Pulmonary artery endothelial cell (primary cell): ENCODE results near the gene IP6K3. TPM values are rescaled to one million over a fixed set of nuclear protein-coding genes. Genes with fewer than 3 reads are reported as not detected.

Experiments
- DNase-seq: peaks from one replicate; pipeline ENCODE4 v3.0.0-alpha.2; 2011; ENCODE audit warnings: low read depth, low spot score
- total RNA-seq: library from RNA; depleted of rRNA; stranded (reverse); fragments of >200 nt; gene quantifications from 2 replicates; pipeline ENCODE4 v1.2.3, GENCODE V29; 2014

The IP6K3 gene
- total RNA-seq, 1 donor from 2014 or later: not detected

- DNase-seq: no peak
These were observed 2.5 kb downstream of the IP6K3 start for GRCh38 chr6:33744001-33744848.

- DNase-seq: no peak
These were observed 3.9 kb downstream of the IP6K3 start for GRCh38 chr6:33742837-33743236.

GRCh38 chr6:33742092-33742491, 4.6 kb downstream of the IP6K3 start:
- DNase-seq: no peak

DNA sequence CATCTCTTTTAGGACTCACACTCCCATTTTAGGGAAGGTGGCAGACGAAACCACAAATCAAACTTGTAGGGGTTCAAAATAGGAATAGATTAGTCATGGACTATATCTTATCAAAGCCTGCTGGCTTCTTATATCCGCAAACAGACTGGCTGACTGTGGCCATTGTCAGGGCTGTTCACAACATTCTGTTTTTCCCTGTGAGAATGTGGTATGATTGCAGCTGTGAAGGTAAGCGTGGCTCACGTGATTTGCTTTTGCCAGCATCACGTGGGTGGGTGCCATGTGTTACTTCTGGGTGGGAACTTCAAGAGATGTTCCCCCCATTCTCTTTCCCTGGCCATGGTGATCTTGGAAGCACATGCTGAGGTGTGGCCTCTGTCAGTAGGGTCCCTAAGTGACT, 5.9 kb downstream of the IP6K3 start:
- no peak for DNase-seq

DNA sequence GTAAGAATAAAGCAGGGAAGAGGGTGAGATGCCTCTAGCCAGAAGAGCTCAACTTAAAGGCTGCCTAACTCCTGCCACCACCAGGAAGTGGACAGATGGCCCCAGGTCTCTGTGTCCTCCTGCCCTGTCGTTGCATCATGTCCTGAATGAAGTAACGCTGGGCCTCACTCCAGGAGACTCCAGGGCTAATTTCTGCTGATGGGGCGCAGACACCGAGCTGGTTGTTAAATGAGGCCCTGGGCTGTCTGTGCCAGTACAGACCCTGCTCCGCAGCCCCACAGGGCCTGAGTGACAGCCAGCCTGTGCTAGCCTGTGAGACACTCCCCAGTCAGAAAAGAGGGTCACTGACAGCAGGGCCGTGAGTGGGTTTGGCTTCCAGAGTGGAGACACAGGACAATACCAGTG, 6.5 kb downstream of the IP6K3 start:
- no peak for DNase-seq

- DNase-seq: no peak
These were observed 7.1 kb downstream of the IP6K3 start for GRCh38 chr6:33739571-33739970.

DNA sequence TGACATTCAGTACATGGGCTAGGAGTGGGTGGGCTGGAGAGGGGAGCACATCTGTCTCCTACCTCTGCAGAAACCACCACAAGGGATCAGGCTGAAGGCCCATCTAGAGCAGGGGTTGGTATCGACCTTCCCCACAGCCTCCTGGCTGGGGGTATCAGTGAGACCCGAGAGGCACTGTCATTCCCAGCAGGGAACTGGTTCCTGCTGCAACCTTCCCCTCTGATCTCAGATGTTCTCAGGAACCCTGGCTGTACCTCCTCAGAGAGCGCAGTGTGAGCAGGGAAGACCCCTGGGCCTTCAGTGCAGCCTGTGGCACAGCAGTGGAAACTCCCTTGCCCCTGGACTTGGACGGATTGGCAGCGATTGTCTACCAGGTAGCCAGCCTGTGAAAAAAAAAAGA, 7.8 kb downstream of the IP6K3 start:
- DNase-seq: no peak

- no peak for DNase-seq
These were observed 8.6 kb downstream of the IP6K3 start for GRCh38 chr6:33738153-33738552.

DNA sequence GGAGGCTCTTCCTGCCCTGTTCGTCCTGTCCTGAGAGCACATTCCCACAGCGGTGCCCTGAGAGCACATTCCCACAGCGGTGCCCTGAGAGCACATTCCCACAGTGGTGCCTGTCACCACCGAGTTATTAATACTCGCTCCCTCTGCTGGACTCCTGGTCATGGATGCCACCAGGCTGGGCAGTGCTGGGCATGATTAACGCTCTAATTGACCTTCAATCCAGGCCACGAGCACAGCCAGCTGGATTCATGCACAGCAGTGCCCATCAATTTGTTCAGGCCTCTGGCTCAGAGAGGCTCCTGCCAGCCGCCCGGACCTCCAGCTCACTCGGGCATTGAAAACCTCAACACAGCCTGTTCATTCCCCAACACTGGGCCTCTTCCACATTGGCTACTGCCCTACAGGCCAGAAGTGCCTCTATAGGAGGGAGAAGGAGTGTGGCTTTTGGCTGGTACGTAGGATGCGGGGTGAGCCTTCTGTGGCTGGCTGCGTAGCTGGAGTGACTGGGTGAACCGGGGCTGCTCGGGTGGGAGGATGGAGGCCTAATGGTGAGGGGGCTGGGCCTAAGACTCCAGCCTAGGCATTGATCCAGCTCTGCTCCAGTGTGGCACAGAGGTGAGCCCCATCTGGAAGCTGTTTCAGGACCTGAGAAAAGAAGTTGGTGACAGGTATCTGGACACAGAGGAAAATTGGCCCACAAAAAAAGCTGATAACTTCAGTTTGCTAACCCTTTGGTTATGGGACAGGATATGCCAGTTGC, 9.3 kb downstream of the IP6K3 start:
- no peak for DNase-seq

DNA sequence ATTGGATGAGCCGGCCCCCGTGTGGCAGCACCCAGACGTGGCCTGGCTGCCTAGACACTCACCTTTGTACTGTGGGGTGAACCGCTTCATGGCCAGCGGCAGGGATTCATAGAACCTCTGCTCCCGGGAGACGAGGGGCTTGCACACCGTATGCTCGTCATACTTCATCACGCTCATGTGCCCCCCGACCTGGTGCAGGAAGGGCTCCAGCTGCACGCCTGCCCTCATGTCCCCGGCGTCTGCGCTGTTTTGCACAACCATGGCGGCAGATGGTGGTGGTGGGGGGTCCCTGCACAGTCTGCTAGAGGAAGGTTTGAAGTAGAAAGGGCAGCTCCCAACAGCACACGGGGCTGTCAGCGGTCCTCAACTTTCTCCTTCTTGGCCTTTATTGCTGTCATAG, 11.5 kb downstream of the IP6K3 start:
- DNase-seq: no peak

DNA sequence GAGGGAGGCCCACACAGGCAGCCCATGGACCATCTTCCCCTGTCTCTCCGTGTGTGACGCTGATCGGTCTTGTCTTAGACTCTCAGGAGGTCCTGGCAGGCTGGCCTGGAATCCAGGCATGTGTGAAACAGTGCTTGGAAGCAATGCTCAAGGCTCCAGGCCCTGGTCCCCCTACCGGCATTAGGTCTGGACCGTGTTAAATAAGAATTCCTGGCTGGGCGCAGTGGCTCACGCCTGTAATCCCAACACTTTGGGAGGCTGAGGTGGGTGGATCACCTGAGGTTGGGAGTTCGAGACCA, 13.0 kb downstream of the IP6K3 start:
- no peak for DNase-seq

GRCh38 chr6:33732817-33733708, 13.6 kb downstream of the IP6K3 start:
- no peak for DNase-seq

DNA sequence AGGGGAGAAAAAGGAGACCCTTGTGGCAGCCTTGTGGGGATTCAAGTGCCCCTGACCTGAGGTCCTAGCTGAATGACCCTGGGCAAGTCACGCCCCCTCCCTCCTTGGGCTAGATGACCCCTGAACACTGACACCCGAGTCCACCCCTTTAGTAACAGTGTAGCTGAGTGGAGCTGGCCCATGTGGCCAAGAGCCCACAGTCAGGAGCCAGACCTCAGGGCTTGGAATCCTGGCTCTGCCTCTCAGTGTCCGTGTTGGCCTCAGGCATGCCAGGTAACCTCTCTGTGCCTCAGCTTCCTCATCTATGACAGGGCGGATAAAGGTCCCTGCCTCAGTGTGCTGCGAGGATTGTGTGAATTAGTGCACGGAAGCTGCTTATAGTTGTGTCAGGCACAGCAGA, 14.3 kb downstream of the IP6K3 start:
- no peak for DNase-seq

- no peak for DNase-seq
These were observed 14.9 kb downstream of the IP6K3 start for GRCh38 chr6:33731751-33732282.

GRCh38 chr6:33731035-33731434, 15.7 kb downstream of the IP6K3 start:
- no peak for DNase-seq

GRCh38 chr6:33730611-33731010, 16.1 kb downstream of the IP6K3 start:
- no peak for DNase-seq

GRCh38 chr6:33729059-33729458, 17.6 kb downstream of the IP6K3 start:
- no peak for DNase-seq

- no peak for DNase-seq
These were observed 18.3 kb downstream of the IP6K3 start for GRCh38 chr6:33728438-33728837.

DNA sequence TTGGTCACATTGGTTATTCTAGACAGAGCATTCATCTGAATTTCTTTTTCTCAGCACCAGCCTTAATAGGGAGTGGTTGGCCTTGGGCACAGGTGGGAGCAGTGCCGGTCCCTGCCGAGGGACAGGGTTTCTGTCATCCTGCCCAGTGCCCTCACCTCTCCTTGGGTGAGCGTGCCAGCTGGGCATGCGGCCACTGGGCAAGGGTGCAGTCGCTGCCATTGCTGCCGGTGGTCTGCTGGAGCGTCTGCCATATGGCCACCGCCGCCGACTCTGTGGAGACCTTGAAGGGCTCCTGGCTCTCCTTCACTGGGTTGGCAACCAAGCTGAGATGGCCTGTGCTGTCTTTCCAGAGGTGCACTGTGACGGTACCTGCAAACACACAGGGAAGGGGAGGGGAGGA, 18.8 kb downstream of the IP6K3 start:
- DNase-seq: no peak

DNA sequence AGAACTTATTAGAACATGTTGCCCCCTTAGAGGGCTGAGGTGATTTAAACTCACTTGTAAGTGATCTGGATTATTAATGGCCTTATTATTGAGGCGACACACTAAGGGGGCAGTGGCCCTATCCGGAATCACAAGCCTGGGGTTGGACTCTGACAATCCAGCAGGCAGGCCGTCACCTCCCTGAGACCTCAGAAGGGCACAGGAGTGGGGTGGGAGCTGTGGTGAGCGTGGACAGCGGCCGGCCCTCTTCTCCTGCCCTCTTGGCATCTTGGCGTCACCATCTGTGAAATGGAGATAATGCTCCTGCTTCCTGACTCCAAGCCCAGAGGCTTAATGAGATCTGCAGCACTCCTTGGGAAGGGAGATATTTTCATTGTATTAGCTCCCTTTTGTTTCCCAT, 19.6 kb downstream of the IP6K3 start:
- no peak for DNase-seq

GRCh38 chr6:33726696-33727095, 20.0 kb downstream of the IP6K3 start:
- no peak for DNase-seq
